Small intestine (tissue), 7 donors: Measurements from ENCODE around the gene COG5. TPM values are rescaled to one million over a fixed set of nuclear protein-coding genes. Genes with fewer than 3 reads are reported as not detected.
"Not testable (repeated sequence)": the region's sequence is repeated elsewhere in the genome, so short reads cannot be mapped to it uniquely, and the experiment has no call there.

Source experiments
- DNase-seq, 2 donors: peaks; one replicate each; pipeline versions ENCODE4 v3.0.0 to v3.0.0-alpha.2; 2013
- FAIRE-seq: peaks from 2 replicates; lab custom pipeline; 2012; peaks lifted over from hg19 to GRCh38; lab: Jason Lieb, UNC
- H3K27ac ChIP-seq, 3 donors: one replicate each; pipeline ENCODE4 v1.5.1; 2013; ENCODE audit warnings: low read length in 2 of 3, mild to moderate bottlenecking in 2 of 3, control low read depth in 1 of 3, inconsistent platforms in 1 of 3, low read depth in 1 of 3, moderate library complexity in 1 of 3
- H3K27me3 ChIP-seq, 3 donors: one replicate each; pipeline ENCODE4 v1.6.1; 2013; ENCODE audit warnings: low read length in 3 of 3, inconsistent platforms in 1 of 3; ENCODE audit not compliant: control insufficient read depth in 3 of 3, insufficient read depth in 3 of 3
- H3K36me3 ChIP-seq, 3 donors: one replicate each; pipeline ENCODE4 v1.6.1; 2013; ENCODE audit warnings: low read length in 3 of 3, inconsistent platforms in 1 of 3, low read depth in 1 of 3, mild to moderate bottlenecking in 1 of 3, moderate library complexity in 1 of 3; ENCODE audit not compliant: control insufficient read depth in 3 of 3, insufficient read depth in 2 of 3
- H3K4me1 ChIP-seq, 3 donors: one replicate each; pipeline ENCODE4 v1.6.1; 2013; ENCODE audit warnings: low read length in 2 of 3, inconsistent platforms in 1 of 3, low read depth in 1 of 3, mild to moderate bottlenecking in 1 of 3, moderate library complexity in 1 of 3; ENCODE audit not compliant: control insufficient read depth in 3 of 3, insufficient read depth in 2 of 3
- H3K4me3 ChIP-seq, 3 donors: one replicate each; pipeline ENCODE4 v1.5.1; 2013; ENCODE audit warnings: low read length in 3 of 3, control low read depth in 1 of 3, inconsistent platforms in 1 of 3, low read depth in 1 of 3, mild to moderate bottlenecking in 1 of 3, moderate library complexity in 1 of 3
- H3K9me3 ChIP-seq, 2 donors: one replicate each; pipeline ENCODE4 v1.6.1; 2013; ENCODE audit warnings: low read depth in 1 of 2, low read length in 1 of 2; ENCODE audit not compliant: control insufficient read depth in 2 of 2, insufficient read depth in 1 of 2
- WGBS, 3 donors: extraction: QIAGEN DNeasy Blood & Tissue Kit; methylation state at CpG; one replicate each; pipeline ENCODE4 v1.1.7; 2013; 5-methylcytosine and 5-hydroxymethylcytosine counted together
- polyA plus RNA-seq, 4 donors: library from polyadenylated mRNA; stranded (reverse) in 3 of 4; unstranded in 1 of 4; fragments of 200-250 nt in 3 of 4; fragments of 120-200 nt in 1 of 4; gene quantifications; one replicate each; pipeline versions ENCODE4 v1.2.1 to v1.2.3, GENCODE V29; 2013
- donor health status: healthy with polysubstance abuse.
- donor health status: control.
- donor health status: control.
- donor health status: Bipolar disorder and iron deficiency.
- donor health status: healthy.

Gene COG5
- polyA plus RNA-seq, 4 donors = 10.3 to 41.6 (median 12.5) TPM

DNA sequence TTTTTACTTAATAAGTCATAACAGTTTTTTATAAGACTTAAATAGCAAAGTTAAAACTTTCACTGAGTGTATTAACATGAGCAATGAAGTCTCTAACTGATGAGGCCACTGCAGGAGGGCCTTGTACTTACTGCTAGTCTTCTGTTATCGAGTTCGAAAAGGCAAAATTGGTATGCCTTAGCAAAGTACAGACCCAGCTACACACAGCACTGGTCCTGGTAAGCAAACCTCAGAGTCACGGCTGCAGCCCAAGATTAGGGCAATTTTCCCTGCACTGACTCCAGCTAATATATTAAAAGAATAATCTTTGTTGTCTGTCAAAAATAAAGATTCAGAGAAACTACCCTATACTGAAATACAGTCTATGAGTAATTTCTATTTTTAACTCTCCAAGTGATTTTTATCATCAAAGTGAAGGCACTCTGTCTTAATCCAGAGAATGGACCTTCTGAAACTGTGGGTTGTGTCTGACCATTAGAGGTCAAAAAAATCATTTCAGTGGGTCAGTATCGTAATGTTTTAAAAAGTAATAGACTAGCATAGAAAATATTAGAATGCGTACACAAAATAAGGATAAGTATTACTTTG, 309.2 kb downstream of the COG5 start:
- no peak for DNase-seq
- H3K27me3 ChIP-seq = no peaks in the 10 kb centered on the region
- WGBS, 3 donors = 97 to 98% (median 98%) methylated on average over 5 of the region's 5 CpGs
- no peaks in the 10 kb centered on the region for H3K4me1 ChIP-seq
- H3K27ac ChIP-seq = no peak overlapping the region
- FAIRE-seq = no peak
- H3K4me3 ChIP-seq = no peak overlapping the region
- H3K9me3 ChIP-seq = no peaks in the 10 kb centered on the region
- H3K36me3 ChIP-seq = peaks cover 0 to 2% (median 0%) of the 10 kb centered on the region in 3 donors

DNA sequence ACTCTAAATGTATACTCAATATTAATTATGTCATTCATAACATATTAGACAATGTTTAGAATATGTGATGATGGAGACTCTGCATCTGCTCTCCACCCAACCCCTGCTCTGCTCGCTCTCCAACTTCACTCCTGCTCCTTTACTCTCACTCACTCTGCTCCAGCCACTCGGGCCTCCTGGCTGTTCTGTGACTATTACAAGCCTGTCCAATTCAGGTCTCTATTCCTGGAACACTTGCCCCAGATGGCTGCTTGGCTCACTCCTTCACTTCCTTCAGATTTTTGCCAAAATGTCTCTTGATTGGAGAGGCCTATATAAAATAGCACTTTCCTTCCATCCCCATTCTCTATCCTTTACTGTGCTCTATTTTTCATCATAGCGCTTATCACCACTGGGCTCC, 310.1 kb downstream of the COG5 start:
- H3K4me3 ChIP-seq = no peak overlapping the region
- no peak for FAIRE-seq
- 86 to 96% (median 95%) methylated on average over 3 of the region's 3 CpGs for WGBS, 3 donors
- no peaks in the 10 kb centered on the region for H3K4me1 ChIP-seq
- H3K36me3 ChIP-seq = peaks cover 0 to 2% (median 0%) of the 10 kb centered on the region in 3 donors
- H3K27me3 ChIP-seq = no peaks in the 10 kb centered on the region
- DNase-seq = no peak
- H3K9me3 ChIP-seq = no peaks in the 10 kb centered on the region
- no peak overlapping the region for H3K27ac ChIP-seq

DNA sequence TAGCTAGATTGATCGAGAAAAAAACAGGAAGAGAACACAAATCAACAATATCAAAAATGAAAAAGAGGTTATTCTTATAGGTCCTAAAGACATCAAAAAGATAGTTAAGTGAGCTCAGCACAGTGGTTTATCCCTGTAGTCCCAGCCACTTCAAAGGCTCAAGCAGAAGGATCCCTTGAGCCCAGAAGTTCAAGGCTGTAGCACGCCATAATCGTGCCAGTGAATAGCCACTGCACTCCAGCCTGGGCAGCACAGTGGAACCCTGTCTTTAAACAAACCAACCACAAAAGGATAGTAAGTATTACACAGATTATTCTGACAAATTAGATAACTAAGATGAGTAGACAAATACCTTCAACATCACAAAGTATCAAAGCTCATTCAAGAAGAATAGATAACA, 311.8 kb downstream of the COG5 start:
- 86 to 96% (median 88%) methylated on average over 3 of the region's 3 CpGs for WGBS, 3 donors
- Histone ChIP-seq H3K27ac (no peak overlapping the region), H3K27me3 (no peaks in the 10 kb centered on the region), H3K4me3 (no peak overlapping the region), H3K4me1 (no peaks in the 10 kb centered on the region), H3K9me3 (no peaks in the 10 kb centered on the region), H3K36me3 (peaks cover 0 to 3% (median 3%) of the 10 kb centered on the region in 3 donors)
- no peak for DNase-seq
- no peak for FAIRE-seq

DNA sequence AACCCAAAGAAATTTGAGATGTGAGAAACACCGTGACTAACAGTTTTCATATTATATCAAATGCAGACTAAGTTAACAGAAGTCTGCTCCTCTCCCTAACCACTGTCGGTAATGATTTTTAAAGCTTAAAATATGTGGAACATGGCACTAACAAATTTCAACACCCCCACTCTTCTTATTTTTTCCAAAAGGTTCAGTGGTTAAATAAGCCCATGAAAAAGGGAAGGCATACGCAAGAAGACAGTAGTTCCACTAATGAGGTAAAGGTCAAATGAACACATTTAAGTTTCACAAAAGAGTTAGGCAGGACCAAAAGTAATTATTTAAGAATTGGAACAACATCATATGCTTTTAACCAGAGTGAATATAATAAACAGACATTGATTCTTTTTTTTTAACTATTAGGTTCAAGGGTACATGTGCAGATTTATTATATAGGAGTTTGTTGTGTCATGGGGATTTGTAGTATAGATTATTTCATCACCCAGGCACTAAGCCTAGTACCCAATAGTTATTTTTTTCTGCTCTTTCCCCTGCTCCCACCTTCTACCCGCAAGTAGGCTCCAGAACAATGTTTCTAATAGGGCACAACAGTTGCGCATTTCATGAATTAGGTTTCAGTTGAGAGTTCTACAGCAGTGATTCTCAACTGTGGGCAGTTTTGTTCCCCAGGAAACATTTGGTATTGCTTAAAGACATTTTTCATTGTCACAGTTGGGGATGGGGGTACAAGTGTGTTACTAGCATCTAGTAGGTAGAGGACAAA, 315.0 kb downstream of the COG5 start:
- no peak for FAIRE-seq
- DNase-seq = no peak
- 98 to 99% (median 98%) methylated on average over 5 of the region's 5 CpGs for WGBS, 3 donors
- Histone ChIP-seq H3K4me1 (no peaks in the 10 kb centered on the region), H3K27me3 (no peaks in the 10 kb centered on the region), H3K4me3 (no peak overlapping the region), H3K36me3 (peaks cover 0 to 6% (median 4%) of the 10 kb centered on the region in 3 donors), H3K9me3 (peaks cover 0 to 13% of the 10 kb centered on the region in 2 donors), H3K27ac (no peak overlapping the region)

DNA sequence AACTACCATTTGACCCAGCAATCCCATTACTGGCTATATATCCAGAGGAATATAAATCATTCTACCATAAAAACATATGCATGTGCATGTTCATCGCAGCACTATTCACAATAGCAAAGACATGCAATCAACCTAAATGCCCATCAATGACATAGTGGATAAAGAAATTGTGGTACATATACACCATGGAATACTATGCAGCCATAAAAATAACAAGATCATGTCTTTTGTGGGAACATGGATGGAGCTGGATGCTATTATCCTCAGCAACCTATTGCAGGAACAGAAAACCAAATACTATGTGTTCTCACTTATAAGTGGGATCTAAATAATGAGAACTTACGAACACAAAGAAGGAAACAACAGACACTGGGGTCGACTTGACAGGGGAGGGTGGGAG, 316.9 kb downstream of the COG5 start:
- FAIRE-seq, H3K4me3 ChIP-seq, H3K27ac ChIP-seq, H3K4me1 ChIP-seq, H3K27me3 ChIP-seq, DNase-seq: not testable (repeated sequence)
- Histone ChIP-seq H3K36me3 (peaks cover 0 to 17% (median 4%) of the 10 kb centered on the region in 3 donors), H3K9me3 (peaks cover 0 to 14% of the 10 kb centered on the region in 2 donors)
- 95 to 97% (median 97%) methylated on average over 3 of the region's 3 CpGs for WGBS, 3 donors

DNA sequence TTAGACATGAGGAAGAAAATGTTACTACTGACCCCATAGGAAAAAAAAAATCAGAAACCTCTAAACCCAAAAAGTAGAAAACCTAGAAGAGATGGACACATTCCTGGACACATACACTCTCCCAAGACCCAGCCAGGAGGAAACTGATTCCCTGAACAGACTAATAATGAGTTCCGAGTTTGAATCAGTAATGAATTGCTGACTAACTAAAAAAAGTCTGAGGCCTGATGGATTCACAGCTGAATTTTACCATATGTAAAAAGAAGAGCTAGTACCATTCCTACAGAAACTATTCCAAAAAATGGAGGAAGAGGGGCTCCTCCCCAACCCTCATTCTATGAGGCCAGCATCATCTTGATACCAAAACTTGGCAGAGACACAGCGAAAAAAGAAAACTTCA, 319.1 kb downstream of the COG5 start:
- Histone ChIP-seq H3K4me3 (no peak overlapping the region), H3K36me3 (peaks cover 0 to 21% (median 4%) of the 10 kb centered on the region in 3 donors), H3K27me3 (no peaks in the 10 kb centered on the region), H3K9me3 (peaks cover 0 to 14% of the 10 kb centered on the region in 2 donors), H3K27ac (no peak overlapping the region), H3K4me1 (no peaks in the 10 kb centered on the region)
- DNase-seq (no peak), FAIRE-seq (no peak)
- WGBS, 3 donors = 95 to 100% (median 97%) methylated on average over 2 of the region's 2 CpGs

DNA sequence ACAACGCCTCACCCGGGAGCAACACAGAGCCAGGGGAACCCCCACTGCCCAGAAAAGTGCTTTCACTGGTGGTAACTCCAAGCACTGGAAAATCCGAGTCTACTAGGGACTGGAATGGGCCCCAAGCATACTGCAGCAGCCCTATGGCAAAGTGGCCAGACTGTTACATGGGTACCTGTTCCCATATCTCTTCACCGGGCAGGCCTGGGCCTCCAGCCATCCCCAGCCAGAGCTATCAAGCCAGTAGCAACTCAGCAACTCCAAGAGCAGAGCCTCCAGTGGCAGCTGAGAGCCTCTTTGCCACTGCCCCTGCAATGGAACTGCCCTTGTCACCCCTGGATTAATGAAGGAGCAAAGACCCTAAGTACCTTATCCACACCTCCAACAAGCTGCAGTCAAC, 321.5 kb downstream of the COG5 start:
- no peak overlapping the region for H3K4me3 ChIP-seq
- FAIRE-seq (no peak), DNase-seq (no peak)
- H3K4me1 ChIP-seq = no peaks in the 10 kb centered on the region
- WGBS, 3 donors = 95 to 100% (median 98%) methylated on average over 4 of the region's 4 CpGs
- peaks cover 0 to 18% (median 3%) of the 10 kb centered on the region in 3 donors for H3K36me3 ChIP-seq
- H3K9me3 ChIP-seq = peaks cover 0 to 14% of the 10 kb centered on the region in 2 donors
- H3K27ac ChIP-seq = no peak overlapping the region
- no peaks in the 10 kb centered on the region for H3K27me3 ChIP-seq

DNA sequence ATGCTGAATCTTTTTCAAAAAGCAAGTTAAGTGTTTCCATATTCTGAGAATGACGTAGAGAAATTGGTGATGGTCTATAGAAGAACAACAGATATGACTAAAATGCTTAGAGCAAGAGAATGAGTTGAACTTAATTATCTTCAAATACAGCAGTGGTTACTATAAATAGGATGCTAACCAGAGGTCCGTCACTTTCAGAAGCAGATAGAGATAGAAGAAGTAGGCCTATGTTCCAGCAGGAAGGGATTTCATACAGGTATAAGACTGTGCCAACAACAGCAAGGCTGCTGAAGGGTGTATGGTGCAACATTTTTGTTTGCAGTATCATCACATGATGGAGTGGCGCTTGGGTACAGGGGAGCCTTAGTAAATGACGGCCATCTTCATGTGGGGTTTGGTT, 326.3 kb downstream of the COG5 start:
- no peaks in the 10 kb centered on the region for H3K27me3 ChIP-seq
- DNase-seq (no peak), FAIRE-seq (no peak)
- peaks cover 0 to 22% (median 5%) of the 10 kb centered on the region in 3 donors for H3K36me3 ChIP-seq
- H3K9me3 ChIP-seq = no peaks in the 10 kb centered on the region
- WGBS, 3 donors = 96 to 97% (median 97%) methylated on average over 4 of the region's 4 CpGs
- H3K27ac ChIP-seq = no peak overlapping the region
- no peaks in the 10 kb centered on the region for H3K4me1 ChIP-seq
- no peak overlapping the region for H3K4me3 ChIP-seq
